ENCODE results near the gene ELAVL1. TPM values are rescaled to one million over a fixed set of nuclear protein-coding genes. Genes with fewer than 3 reads are reported as not detected.

The ELAVL1 gene
- polyA plus RNA-seq, 1 donor, result 56.0 TPM

- Histone ChIP-seq H3K36me3 (ENCODE audit: control insufficient read depth, insufficient read depth, low read length) (peaks cover 7% of the 10 kb centered on the region), H3K27ac (ENCODE audit: low read length) (no peak overlapping the region), H3K9me3 (ENCODE audit: control insufficient read depth, low read depth, low read length) (no peaks in the 10 kb centered on the region), H3K4me1 (ENCODE audit: control insufficient read depth, insufficient read depth, low read length) (peaks cover 15% of the 10 kb centered on the region), H3K27me3 (ENCODE audit: control insufficient read depth, insufficient read depth, low read length) (no peaks in the 10 kb centered on the region), H3K4me3 (ENCODE audit: low read length) (no peak overlapping the region)
- no peak for DNase-seq
- WGBS (ENCODE audit: insufficient coverage, low lambda C conversion rate), result no CpG with 5 or more reads among the region's 4 CpGs
These were observed 6.1 kb downstream of the ELAVL1 start for GRCh38 chr19:7999376-7999775.

GRCh38 chr19:7997809-7998480 lies 7.5 kb downstream of the ELAVL1 start:
- Histone ChIP-seq H3K36me3 (ENCODE audit: control insufficient read depth, insufficient read depth, low read length) (peaks cover 7% of the 10 kb centered on the region), H3K4me3 (ENCODE audit: low read length) (no peak overlapping the region), H3K27ac (ENCODE audit: low read length) (no peak overlapping the region), H3K4me1 (ENCODE audit: control insufficient read depth, insufficient read depth, low read length) (peaks cover 7% of the 10 kb centered on the region), H3K27me3 (ENCODE audit: control insufficient read depth, insufficient read depth, low read length) (no peaks in the 10 kb centered on the region), H3K9me3 (ENCODE audit: control insufficient read depth, low read depth, low read length) (no peaks in the 10 kb centered on the region)
- no CpG with 5 or more reads among the region's 12 CpGs for WGBS (ENCODE audit: insufficient coverage, low lambda C conversion rate)
- no peak for DNase-seq

GRCh38 chr19:7996883-7997282 lies 8.6 kb downstream of the ELAVL1 start:
- Histone ChIP-seq H3K4me1 (ENCODE audit: control insufficient read depth, insufficient read depth, low read length) (peaks cover 3% of the 10 kb centered on the region), H3K27me3 (ENCODE audit: control insufficient read depth, insufficient read depth, low read length) (no peaks in the 10 kb centered on the region), H3K9me3 (ENCODE audit: control insufficient read depth, low read depth, low read length) (no peaks in the 10 kb centered on the region), H3K36me3 (ENCODE audit: control insufficient read depth, insufficient read depth, low read length) (peaks cover 7% of the 10 kb centered on the region), H3K4me3 (ENCODE audit: low read length) (no peak overlapping the region), H3K27ac (ENCODE audit: low read length) (no peak overlapping the region)
- WGBS (ENCODE audit: insufficient coverage, low lambda C conversion rate), result no CpG with 5 or more reads among the region's 3 CpGs
- no peak for DNase-seq

- DNase-seq, result no peak
- H3K27ac ChIP-seq (ENCODE audit: low read length), result no peak overlapping the region
- no peaks in the 10 kb centered on the region for H3K9me3 ChIP-seq (ENCODE audit: control insufficient read depth, low read depth, low read length)
- H3K4me3 ChIP-seq (ENCODE audit: low read length), result no peak overlapping the region
- no peaks in the 10 kb centered on the region for H3K27me3 ChIP-seq (ENCODE audit: control insufficient read depth, insufficient read depth, low read length)
- H3K4me1 ChIP-seq (ENCODE audit: control insufficient read depth, insufficient read depth, low read length), result no peaks in the 10 kb centered on the region
- peaks cover 17% of the 10 kb centered on the region for H3K36me3 ChIP-seq (ENCODE audit: control insufficient read depth, insufficient read depth, low read length)
- no CpG with 5 or more reads among the region's 3 CpGs for WGBS (ENCODE audit: insufficient coverage, low lambda C conversion rate)
These were observed 9.7 kb downstream of the ELAVL1 start for GRCh38 chr19:7995810-7996158.

GRCh38 chr19:7994928-7995809 lies 10.3 kb downstream of the ELAVL1 start:
- no peaks in the 10 kb centered on the region for H3K4me1 ChIP-seq (ENCODE audit: control insufficient read depth, insufficient read depth, low read length)
- no peak overlapping the region for H3K27ac ChIP-seq (ENCODE audit: low read length)
- H3K9me3 ChIP-seq (ENCODE audit: control insufficient read depth, low read depth, low read length), result no peaks in the 10 kb centered on the region
- H3K36me3 ChIP-seq (ENCODE audit: control insufficient read depth, insufficient read depth, low read length), result peaks cover 19% of the 10 kb centered on the region
- no peaks in the 10 kb centered on the region for H3K27me3 ChIP-seq (ENCODE audit: control insufficient read depth, insufficient read depth, low read length)
- WGBS (ENCODE audit: insufficient coverage, low lambda C conversion rate), result 81% methylated on average over 3 of the region's 9 CpGs
- DNase-seq, result no peak
- H3K4me3 ChIP-seq (ENCODE audit: low read length), result no peak overlapping the region

GRCh38 chr19:7994114-7994513 lies 11.3 kb downstream of the ELAVL1 start:
- H3K36me3 ChIP-seq (ENCODE audit: control insufficient read depth, insufficient read depth, low read length), result peaks cover 25% of the 10 kb centered on the region
- H3K4me3 ChIP-seq (ENCODE audit: low read length), result no peak overlapping the region
- H3K27me3 ChIP-seq (ENCODE audit: control insufficient read depth, insufficient read depth, low read length), result no peaks in the 10 kb centered on the region
- H3K4me1 ChIP-seq (ENCODE audit: control insufficient read depth, insufficient read depth, low read length), result no peaks in the 10 kb centered on the region
- WGBS (ENCODE audit: insufficient coverage, low lambda C conversion rate), result 100% methylated on average over 2 of the region's 6 CpGs
- DNase-seq, result no peak
- no peak overlapping the region for H3K27ac ChIP-seq (ENCODE audit: low read length)
- no peaks in the 10 kb centered on the region for H3K9me3 ChIP-seq (ENCODE audit: control insufficient read depth, low read depth, low read length)

- no peak overlapping the region for H3K27ac ChIP-seq (ENCODE audit: low read length)
- no peaks in the 10 kb centered on the region for H3K4me1 ChIP-seq (ENCODE audit: control insufficient read depth, insufficient read depth, low read length)
- no CpG with 5 or more reads among the region's 11 CpGs for WGBS (ENCODE audit: insufficient coverage, low lambda C conversion rate)
These were observed 11.9 kb downstream of the ELAVL1 start for GRCh38 chr19:7993560-7993959.

GRCh38 chr19:7992575-7992974 lies 12.9 kb downstream of the ELAVL1 start:
- Histone ChIP-seq H3K36me3 (ENCODE audit: control insufficient read depth, insufficient read depth, low read length) (peaks cover 40% of the 10 kb centered on the region), H3K4me3 (ENCODE audit: low read length) (no peak overlapping the region), H3K9me3 (ENCODE audit: control insufficient read depth, low read depth, low read length) (no peaks in the 10 kb centered on the region), H3K27ac (ENCODE audit: low read length) (no peak overlapping the region), H3K27me3 (ENCODE audit: control insufficient read depth, insufficient read depth, low read length) (no peaks in the 10 kb centered on the region), H3K4me1 (ENCODE audit: control insufficient read depth, insufficient read depth, low read length) (no peaks in the 10 kb centered on the region)
- WGBS (ENCODE audit: insufficient coverage, low lambda C conversion rate), result no CpG with 5 or more reads among the region's 10 CpGs
- peak in 1 of 2 donors; percentile 30 for DNase-seq

More at GRCh38 chr19:7993560-7993959, 11.9 kb downstream of the ELAVL1 start:
- Histone ChIP-seq H3K27me3 (ENCODE audit: control insufficient read depth, insufficient read depth, low read length) (no peaks in the 10 kb centered on the region), H3K4me3 (ENCODE audit: low read length) (no peak overlapping the region), H3K36me3 (ENCODE audit: control insufficient read depth, insufficient read depth, low read length) (peaks cover 31% of the 10 kb centered on the region), H3K9me3 (ENCODE audit: control insufficient read depth, low read depth, low read length) (no peaks in the 10 kb centered on the region)
- DNase-seq, result no peak

- H3K27ac ChIP-seq (ENCODE audit: low read length), result no peak overlapping the region
- no CpG with 5 or more reads among the region's 12 CpGs for WGBS (ENCODE audit: insufficient coverage, low lambda C conversion rate)
These were observed 16.3 kb downstream of the ELAVL1 start for GRCh38 chr19:7989071-7989575.

GRCh38 chr19:7988307-7988706 lies 17.1 kb downstream of the ELAVL1 start:
- Histone ChIP-seq H3K27ac (ENCODE audit: low read length) (no peak overlapping the region), H3K4me1 (ENCODE audit: control insufficient read depth, insufficient read depth, low read length) (no peaks in the 10 kb centered on the region), H3K9me3 (ENCODE audit: control insufficient read depth, low read depth, low read length) (no peaks in the 10 kb centered on the region), H3K27me3 (ENCODE audit: control insufficient read depth, insufficient read depth, low read length) (no peaks in the 10 kb centered on the region), H3K4me3 (ENCODE audit: low read length) (no peak overlapping the region), H3K36me3 (ENCODE audit: control insufficient read depth, insufficient read depth, low read length) (peaks cover 80% of the 10 kb centered on the region)
- WGBS (ENCODE audit: insufficient coverage, low lambda C conversion rate), result no CpG with 5 or more reads among the region's 5 CpGs
- no peak for DNase-seq

More at GRCh38 chr19:7989071-7989575, 16.3 kb downstream of the ELAVL1 start:
- no peaks in the 10 kb centered on the region for H3K27me3 ChIP-seq (ENCODE audit: control insufficient read depth, insufficient read depth, low read length)
- H3K9me3 ChIP-seq (ENCODE audit: control insufficient read depth, low read depth, low read length), result no peaks in the 10 kb centered on the region
- H3K4me3 ChIP-seq (ENCODE audit: low read length), result no peak overlapping the region
- H3K4me1 ChIP-seq (ENCODE audit: control insufficient read depth, insufficient read depth, low read length), result no peaks in the 10 kb centered on the region
- H3K36me3 ChIP-seq (ENCODE audit: control insufficient read depth, insufficient read depth, low read length), result peaks cover 72% of the 10 kb centered on the region
- DNase-seq, result no peak

Data from large intestine (tissue), 3 donors.